GM12873 (cell line): Measurements from ENCODE around the gene LHX3.

Experiments used
- CTCF ChIP-seq: IDR thresholded peaks from 2 replicates; pipeline ENCODE4 v1.5.1; 2012; ENCODE audit warnings: low read depth, mild to moderate bottlenecking, moderate library complexity, low read length, control low read depth; ENCODE audit not compliant: insufficient read depth; ENCODE audit errors: missing control alignments

LHX3 gene

GRCh38 chr9:136222166-136222905, 17.4 kb upstream of the LHX3 start:
- TF ChIP-seq CTCF, result no peak

GRCh38 chr9:136220017-136220729, 15.2 kb upstream of the LHX3 start:
- no peak for TF ChIP-seq CTCF

- TF ChIP-seq CTCF, result no peak
Observed at GRCh38 chr9:136219276-136219675, 14.3 kb upstream of the LHX3 start.

GRCh38 chr9:136218673-136219072, 13.7 kb upstream of the LHX3 start:
- TF ChIP-seq CTCF, result no peak

GRCh38 chr9:136218271-136218670, 13.3 kb upstream of the LHX3 start:
- TF ChIP-seq CTCF, result no peak

GRCh38 chr9:136216541-136217244, 11.8 kb upstream of the LHX3 start:
- TF ChIP-seq CTCF, result no peak

- TF ChIP-seq CTCF, result no peak
Observed at GRCh38 chr9:136213733-136214132, 8.8 kb upstream of the LHX3 start.
